Inflammatory macrophage treated with lipopolysaccharide for 4 hours (primary cell): ENCODE results near the gene PGAP6.
"Not testable (repeated sequence)": the region's sequence is repeated elsewhere in the genome, so short reads cannot be mapped to it uniquely, and the experiment has no call there.

Experiments used
- DNase-seq: peaks from one replicate; pipeline ENCODE4 v3.0.0-alpha.2; 2020

The PGAP6 gene

DNA sequence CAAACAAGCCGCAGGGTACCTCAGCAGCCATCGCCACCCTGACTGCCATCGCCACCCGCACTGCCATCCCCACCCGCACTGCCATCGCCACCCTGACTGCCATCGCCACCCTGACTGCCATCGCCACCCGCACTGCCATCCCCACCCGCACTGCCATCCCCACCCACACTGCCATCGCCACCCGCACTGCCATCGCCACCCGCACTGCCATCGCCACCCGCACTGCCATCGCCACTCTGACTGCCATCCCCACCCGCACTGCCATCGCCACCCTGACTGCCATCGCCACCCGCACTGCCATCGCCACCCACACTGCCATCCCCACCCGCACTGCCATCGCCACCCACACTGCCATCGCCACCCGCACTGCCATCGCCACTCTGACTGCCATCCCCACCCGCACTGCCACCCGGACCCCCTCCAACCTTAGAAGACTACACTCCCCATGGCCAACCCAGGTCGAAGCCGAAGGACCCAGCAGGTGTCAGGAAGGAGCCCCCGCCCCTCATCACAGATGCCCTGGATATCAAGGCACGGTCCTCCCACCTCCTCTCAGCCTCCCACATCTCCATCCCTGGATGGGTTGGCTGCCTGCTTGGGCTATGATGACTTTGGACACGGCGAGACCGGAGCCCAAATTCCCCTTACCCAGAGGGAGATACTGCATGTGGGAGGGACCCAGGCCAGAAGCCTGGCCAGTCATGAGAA, 3.5 kb downstream of the PGAP6 start:
- DNase-seq: not testable (repeated sequence)

DNA sequence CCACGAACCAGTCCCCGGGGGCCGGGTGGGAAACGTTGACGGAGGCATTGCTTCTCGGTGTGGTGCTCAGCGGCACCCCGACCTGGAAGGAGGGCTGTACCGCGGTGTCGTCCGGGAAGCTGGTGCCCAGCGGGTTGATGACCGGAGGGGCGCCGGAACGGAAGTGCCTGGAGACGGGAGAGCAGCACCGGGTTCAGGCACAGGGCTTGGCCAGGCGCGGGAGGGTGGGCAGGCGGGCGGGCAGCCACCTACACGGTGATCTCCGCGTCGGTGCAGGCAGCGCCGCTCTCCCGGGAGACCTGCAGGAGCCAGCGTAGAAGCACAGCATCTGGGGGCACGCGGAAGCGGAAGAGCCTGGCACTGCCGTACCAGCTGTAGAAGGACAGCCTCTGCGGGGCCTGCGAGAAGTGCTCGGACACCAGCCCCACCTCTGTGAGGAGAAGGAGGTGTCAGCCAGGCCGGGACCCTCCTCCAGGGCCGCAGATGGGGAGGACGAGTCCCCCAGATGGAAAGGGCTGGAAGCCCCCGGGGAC, 4.3 kb downstream of the PGAP6 start:
- no peak for DNase-seq

DNA sequence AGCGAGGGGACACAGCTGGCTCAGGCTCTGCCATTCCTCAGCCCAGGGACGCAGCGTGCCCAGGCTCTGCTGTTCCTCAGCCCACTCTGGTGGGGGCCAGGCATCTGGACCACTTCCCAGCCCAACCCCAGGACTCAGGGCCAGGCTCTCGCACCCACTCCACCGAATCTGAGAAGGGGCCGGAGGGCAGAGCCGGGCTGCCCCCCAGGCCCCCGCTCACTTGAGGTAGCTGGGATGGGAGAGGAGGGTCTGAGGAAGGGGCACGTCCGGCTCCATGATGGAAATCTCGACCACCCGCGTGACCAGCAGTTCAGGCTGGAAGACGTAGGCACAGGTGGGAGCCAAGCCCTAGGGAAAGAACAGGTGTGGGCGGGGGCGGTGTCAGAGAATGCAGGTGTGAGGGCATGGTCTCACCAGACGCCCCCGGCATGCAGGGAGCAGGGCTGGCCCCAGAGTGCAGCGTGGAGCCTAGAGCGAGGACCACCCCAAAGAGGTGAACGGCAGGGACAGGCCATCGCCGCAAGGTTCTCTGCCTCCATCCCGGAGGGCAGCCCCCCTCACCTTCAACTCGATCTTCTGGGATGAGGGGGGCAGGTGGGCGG, 4.9 kb downstream of the PGAP6 start:
- no peak for DNase-seq

DNA sequence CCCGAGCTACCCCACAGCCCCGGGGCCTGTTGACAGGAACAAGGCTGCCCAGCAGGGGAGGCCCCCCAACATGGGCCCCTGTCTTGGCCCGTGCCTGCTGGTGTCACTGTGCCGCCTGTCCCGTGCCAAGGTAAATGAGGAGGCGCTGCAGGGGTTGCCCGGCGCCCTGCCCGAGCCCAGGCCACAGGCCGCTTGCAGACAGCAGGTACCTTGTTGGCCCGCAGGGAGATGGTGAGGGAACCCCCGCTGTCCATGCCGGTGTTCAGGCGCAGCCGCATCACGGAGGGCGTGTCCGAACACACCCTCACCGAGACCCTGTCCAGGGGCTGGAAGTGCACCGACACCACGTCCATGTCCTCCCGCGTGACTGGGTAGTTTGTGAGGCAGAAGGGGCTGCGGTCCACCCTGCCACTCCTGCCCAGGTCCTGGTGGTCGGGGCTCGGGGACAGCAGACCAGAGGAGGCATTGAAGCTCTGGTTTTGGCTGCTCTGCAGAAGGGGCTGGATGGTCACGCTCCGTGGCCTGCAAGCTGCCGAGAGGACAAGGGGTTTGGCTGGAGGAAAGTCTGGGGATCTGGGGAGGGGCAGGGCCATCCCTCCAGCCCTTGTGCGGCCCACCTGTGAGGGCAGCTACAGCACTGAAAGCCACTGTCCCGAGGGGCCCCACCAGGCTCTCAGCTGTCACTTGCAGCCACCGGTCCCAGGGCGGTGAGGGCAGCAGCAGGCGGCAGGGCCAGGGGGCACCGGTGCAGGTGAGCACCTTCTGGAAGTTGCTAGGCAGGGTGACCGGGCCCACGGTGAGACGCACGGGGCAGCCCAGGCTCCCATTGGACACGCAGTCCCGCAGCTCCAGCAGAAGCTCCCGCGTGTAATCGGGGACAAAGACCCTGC, 5.6 kb downstream of the PGAP6 start:
- no peak for DNase-seq

DNA sequence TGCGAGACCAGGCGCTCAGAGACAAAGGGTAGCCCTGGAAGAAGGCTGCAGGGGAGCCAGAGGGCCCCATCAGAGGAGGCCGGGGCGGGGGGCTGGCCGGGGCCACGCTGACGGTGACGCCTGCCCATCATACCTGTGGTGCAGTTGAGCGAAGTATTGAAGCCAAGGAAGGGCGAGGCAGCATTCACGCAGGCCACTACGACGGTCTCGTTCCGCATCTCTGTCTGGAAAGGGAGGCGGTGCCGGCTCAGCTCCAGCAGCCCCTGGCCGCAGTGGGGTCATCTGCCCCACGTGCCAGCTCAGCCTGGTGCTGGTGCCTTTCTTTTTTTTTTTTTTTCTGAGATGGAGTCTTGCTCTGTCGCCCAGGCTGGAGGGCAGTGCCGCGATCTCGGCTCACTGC, 6.6 kb downstream of the PGAP6 start:
- no peak for DNase-seq

DNA sequence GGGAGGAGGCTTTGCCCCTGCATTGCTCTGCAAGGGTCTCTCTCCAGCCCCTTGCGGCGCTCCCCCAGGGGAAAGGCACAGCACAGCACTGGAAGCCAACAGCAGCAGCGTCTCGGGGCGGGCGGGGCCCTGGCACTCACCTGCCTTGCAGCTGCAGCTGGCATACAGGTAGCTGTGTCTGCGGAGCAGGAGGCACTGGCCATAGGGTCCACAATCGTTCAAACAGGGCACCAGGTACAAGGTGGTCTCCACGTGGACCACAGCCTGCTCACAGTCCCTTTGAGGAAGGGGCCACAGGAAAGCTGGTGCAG, 7.2 kb downstream of the PGAP6 start:
- DNase-seq: no peak

DNA sequence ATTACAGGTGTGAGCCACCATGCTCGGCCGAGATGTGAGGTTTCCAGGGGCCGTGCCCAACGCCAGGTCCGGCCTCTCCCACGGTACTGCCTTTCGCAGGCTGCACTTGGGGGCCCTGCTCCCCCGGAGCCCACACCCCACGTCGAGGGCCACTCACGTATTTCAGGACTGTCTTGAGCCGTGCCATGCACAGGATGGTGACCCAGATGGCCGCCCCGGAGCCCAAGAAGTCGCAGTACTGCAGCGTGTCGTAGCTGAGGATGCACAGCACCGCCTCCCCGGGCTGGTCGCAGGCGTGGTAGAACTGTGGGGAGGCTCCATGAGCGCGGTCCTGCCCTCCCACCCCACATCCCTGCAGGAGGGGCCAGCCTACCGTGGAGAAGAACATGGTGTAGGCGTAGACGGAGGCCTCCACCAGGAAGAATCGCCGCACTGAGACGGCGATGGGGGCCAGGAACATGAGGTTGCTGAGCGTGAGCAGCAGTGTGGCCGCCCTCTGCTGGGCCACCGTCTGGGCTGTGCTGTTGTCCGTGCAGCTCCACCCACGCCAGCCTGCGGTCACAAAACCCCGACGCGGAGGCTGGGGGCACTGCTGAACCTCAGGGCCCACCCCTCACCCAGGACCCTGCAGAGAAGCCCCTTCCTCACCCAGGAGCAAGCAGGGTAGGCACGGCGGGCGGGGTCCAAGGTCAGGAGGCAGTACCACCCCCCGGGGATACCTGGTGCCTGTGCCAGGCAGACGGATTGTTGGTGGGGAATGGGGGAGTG, 7.7 kb downstream of the PGAP6 start:
- DNase-seq: no peak

DNA sequence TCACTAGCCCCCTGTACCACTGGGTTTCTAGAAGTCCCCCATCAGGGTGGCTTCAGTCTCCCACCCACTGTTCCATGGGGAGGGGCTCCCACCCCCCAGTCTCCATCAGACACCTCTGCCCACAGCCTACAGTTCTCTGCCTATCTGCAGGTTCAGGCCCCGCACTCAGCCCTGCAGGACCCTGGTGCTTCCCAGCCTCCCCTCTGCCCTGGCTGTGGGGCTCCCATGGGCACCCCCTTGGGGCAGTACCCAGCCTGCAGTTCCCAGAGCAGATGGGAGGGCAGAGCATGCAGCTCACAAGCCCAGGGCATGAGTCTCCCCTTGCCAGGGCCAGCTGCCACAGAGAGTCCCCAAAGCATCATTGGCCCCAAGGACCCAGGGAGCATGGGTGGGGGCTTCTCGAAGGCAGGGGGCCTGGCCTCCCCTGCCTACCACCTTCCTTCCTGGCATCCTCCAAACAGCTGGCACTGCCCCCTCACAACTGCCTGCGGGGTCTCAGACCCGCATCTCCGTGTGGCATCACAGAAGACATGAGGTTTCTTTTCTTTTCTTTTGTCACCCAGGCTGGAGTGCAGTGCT, 8.7 kb downstream of the PGAP6 start:
- DNase-seq: no peak

DNA sequence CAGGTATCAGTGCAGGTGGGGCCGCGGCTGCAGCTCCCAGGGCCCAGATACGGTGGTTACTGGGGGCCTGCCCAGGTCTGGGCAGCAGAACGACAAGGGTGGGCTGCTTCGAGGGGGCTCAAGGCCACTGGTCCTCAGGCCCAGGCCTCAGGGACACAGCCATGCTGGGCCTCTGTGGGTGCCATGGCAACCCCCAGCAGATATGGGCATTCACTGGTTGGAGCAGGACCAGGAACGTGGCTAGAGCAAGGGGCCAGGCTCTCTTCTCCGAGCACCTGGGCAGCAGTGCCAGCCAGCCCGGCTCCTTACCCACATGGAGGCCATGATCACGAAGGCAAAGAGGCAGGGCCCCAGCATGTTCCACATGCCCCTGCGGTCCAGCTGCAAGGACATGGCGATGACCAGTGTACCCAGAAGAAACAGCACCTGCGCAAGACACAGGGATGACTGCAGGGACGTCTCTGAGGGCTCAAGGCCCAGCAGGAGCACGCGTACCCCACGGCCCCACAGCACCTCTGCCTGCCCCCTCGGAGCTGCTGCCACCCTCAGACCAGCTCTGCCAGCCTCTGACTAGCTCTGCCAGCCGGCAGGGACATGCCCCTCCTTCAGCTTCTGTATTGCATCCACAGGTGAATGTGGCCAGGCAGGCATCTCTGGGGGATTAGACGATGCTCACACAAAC, 9.3 kb downstream of the PGAP6 start:
- DNase-seq: no peak

DNA sequence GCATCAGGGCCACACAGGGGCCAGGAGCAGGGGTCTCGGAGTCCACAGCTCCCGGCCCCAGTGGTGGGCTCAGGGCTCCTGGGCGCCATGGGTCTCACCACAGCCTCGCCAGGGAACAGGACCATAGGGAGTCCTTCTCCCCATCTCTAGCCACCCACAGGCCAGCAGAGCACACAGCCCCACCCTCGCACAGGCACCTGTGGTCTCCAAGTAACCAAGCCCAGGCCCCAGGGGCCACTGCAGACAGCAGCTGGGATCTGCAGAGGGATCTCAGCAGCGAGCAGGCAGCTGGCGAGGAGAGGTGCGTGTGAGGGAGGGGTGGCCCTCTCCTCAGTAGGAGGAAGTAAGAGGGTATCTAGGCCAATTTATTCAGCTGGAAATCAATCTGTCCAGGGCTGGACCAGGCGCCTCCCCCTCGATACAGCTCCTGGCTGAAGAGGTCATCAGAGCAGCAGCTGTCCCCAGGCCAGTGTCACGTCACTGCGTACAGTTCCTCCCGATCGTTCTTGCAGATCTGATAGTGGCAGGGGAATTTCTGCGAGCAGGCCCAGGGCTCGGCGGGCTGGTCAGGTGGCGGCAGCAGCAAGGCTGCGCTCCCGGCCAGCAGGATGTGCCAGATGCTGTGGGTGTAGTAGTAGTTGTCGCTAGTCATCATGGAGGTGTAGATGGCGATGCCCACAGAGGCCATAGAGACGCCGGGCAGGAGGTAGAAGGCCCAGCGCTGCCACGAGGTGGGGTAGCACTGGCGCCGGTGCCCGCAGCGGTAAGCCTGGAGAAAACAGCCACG, 10.1 kb downstream of the PGAP6 start:
- no peak for DNase-seq

DNA sequence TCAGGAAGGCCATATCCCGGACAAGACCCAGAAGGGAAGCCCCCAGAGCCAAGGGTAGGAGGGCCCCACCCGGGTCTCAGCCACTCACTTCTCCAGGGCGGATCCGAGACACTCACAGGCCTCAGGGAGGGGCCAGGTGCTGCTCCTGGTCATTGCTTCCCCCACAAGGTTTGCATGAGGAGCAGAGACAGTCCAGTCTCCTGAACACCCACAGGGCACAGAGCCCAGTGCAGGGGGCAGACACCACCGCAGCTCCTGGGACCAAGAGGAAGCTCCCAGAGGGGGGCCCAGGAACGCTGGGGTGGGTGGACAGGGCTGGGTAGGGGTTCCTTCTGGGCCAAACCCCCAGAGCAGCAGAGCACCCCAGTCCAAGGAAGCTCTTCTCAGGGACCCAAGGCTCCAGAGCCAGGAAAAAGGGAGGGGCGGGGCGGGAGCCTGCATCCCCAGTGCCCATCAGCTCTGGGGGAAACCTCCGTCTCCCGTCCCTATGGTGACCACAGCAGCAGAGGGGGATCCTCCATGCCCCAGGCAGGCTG, 10.7 kb downstream of the PGAP6 start:
- DNase-seq: no peak

DNA sequence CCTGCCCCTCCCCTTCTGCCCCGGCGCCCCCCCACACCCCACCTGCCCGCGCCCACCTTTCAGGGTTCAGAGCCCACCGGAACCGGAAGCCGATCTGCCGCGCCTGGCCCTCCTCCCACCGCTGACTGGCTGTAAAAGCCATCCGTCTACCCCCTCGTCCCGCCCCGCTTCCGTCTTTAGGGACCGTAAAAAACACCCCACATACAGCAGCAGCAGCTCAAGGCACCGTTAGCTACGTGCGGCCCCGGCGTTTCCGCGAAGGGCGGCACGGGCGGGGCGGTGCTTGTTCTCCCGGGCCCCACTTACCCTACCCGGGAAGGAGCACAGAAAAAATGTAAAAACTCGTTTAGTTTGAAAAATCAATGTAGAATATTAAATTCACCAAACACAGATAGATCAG, 11.3 kb downstream of the PGAP6 start, which contains the start of gene MRPL28:
Gene MRPL28 (minus strand): TSS at position 96 of the 400 bp plus-strand sequence. CDS start 320 bp downstream, outside the sequence.
- peak; percentile 94 for DNase-seq

DNA sequence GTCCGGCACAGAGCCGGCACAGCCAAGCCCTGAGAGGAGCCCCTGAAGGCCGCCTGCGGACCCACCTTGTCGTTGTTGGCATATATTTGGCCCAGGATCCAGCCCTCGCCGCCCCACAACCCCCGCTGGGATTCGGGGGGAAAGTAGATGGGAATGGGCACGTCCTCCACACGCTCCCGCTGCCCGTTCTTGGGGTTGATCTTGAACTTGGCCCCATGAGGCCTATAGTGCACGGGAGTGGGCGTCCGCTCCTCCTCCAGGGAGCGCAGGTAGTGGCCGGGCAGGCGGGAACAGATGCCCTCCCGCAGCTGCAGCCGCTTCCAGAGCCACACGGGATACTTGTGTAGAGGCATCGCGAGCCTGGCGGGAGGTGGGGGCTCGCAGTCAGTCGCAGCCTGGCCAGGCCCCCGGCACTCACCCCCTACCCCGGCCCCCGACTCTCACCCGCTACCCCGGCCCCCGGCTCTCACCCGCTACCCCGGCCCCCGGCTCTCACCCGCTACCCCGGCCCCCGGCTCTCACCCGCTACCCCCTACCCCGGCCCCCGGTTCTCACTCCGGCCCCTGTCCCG, 11.8 kb downstream of the PGAP6 start:
- DNase-seq: no peak

DNA sequence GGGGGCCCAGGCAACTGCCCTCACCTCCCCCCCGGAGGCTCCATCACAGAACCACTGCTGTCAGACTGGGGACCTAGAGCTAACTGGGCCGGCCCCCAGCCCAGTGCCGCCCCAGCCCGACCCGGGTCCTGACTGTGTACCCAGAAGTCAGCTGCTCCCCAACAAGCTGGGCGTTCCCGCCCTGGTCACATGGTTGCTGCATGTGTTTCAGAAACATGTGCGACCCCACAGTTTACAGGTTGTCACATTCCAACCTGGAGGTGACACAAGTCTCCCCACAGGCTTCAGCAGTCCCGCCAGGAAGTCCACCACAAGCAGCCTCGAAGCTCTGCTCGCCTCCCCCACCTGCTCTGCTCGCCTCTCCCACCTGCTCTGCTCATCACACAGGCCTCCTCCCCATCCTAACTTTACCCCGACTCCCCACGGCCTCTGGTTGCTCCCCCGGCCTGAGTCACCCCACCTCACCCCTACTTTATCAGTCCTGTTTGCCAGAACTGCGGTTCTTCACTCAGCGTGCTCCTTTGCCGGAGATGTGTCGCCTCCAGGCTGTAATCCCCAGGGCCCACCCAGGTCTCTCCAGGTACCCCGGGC, 12.4 kb downstream of the PGAP6 start:
- no peak for DNase-seq

DNA sequence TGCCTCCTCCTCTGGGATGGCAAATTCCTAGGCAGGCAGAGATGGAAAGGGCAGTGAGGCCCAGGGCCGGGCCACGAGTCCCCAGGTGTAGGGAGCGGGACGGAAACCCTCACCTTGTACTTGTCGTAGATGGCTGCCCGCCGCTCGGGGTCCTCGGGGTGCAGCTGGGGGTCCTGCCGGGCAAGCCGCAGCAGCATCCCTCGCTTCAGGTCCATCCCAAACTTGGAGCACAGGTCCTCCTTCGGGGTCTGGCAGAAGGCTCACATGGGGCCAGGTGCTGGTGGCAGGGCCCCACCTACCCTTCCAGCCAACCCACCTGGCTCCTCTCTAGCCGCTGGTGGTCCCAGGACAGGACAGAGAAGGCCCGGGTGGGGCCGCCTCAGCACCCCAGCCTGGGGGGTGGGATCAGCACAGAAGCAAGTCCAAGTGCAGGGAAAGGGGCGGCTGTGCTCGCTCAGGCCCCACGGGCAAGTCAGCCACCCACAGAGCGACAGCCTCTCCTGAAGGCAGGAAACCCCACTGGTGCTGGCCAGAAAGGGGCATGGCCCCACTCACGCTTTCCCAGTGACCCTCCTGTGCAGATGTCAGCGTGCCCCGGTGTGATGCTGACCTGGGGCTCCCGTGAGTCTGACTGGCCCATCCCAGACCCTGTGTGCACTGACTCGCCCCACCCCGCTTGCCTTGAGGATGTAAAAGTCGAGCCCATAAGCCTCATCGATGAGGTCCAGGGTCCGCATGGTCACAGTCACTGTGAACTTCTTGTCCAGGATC, 13.2 kb downstream of the PGAP6 start:
- DNase-seq: no peak

DNA sequence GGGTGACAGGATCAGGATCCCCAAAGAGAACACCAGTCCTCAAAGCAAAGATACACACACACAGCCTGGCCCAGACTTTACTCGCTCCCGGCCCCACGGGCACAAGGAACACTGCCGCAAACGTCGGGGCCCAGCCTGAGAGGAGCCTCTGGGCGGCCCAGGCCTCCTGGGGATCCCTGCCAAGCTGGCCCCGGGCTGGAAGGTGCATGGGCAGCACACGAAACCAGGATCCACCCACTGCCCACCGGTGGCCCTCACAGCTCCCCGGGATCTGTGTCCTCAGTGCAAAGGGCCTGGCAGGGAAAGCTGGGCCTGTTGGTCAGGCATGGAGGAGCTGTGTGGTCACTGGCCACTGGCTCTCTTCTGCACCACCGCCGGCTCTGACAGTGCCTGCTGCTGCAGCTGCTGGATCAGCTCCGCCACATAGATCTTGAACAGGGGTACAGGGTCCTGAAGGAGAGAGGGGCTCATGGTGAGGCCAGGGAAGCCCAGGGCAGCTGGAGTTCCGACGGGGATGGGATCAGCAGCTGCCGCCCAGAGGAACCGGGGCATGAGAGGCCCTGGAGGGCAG, 14.4 kb downstream of the PGAP6 start:
- DNase-seq: no peak

DNA sequence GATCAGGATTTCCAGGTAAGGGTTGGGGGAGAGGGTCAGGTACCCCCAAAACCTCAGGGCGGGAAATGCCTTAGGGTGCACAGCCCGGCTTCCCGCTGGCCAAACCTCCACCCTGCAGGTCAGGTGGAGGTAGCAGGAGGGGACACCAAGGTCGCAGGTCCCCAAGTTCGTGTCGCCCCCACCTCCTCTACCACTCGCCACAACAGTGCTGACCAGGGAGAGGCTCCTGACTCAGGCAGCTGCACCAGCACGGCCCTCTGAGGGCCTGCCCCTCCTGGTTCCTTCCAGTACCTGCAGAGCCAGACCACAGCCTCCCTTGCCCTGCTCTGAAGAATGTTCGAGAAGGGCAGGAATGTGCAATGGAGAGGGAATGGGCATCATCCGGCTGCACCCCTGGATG, 15.3 kb downstream of the PGAP6 start:
- no peak for DNase-seq

DNA sequence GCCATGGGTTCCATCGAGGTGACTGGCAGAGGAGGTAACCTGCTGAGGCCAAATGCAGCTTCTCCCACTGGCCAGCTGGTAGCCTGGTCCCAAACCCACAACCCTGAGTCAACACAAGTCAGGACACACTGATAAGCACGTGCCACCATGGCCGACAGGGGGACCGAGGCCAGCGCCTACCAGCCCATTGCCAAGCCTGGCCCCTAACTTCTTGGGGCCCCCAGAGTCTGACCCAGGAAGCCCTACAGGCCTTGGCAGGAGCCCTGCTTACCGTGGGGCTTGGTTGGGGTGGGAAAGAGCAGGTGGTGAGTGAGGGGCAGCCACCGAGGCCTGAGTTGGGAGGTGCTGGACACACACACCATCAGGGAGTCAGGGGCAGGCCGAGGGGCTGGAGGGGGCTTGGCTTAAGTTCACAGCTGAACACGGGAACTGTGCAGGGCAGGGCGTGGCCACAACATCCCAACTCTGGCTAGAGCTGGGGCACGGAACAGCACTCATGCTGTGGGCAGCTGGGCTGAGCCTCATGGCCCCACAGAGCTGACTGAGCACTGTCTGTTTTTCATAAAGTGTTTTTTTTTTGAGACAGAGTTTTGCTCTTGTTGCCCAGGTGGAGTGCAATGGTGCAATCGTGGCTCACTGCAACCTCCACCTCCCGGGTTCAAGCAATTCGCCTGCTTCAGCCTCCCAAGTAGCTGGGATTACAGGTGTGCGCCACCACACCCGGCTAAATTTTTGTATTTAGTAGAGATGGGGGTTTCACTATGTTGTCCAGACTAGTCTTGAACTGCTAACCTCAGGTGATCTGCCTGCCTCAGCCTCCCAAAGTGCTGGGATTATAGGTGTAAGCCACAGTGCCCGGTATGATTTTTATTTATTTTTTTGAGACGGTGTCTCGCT, 16.9 kb downstream of the PGAP6 start:
- DNase-seq: no peak
